ENCODE measurements around the gene CYFIP2. TPM values are rescaled to one million over a fixed set of nuclear protein-coding genes. Genes with fewer than 3 reads are reported as not detected.
"Not testable (repeated sequence)": the region's sequence is repeated elsewhere in the genome, so short reads cannot be mapped to it uniquely, and the experiment has no call there.

The CYFIP2 gene
- 371 and 392 TPM in 2 replicates for total RNA-seq

DNA sequence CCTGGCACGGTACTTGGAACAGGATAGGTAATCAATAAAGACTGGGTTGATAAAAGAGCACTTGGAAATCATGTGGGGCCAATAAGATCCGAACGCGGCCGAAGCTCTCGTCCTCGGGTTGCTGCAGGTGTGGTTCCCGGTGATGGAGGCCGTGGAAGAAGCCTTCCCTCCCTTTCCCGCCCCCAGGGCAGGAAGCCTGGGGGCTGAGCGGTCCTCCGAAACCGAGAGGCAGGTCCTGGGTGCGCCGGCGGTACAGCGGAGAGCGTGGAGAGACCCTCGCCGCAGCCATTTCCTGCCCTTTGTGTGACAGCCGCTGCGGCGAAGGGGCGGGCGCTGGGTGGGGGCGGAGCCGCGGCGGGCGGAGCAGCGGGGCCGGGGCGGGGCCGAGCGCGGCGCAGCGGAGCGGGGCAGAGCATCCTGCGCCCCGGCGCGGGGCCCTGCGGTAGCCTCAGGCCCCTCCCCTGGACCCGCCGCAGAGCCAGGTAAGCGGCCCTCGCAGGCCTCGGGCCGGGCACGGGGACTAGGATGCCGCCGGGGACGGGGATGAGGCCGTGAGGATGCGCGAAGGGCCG lies at the start of gene CYFIP2:
Gene CYFIP2, plus strand, starts transcription at position 410 of the 572 bp plus-strand sequence. CDS start 19,239 bp downstream, outside the sequence.
- intact Hi-C loops (cut with micrococcal nuclease): loop anchor here (1.0 to 5.0 kb wide), 6 partner anchors 8 to 238 kb away; partner anchors contain the start of gene MED7

DNA sequence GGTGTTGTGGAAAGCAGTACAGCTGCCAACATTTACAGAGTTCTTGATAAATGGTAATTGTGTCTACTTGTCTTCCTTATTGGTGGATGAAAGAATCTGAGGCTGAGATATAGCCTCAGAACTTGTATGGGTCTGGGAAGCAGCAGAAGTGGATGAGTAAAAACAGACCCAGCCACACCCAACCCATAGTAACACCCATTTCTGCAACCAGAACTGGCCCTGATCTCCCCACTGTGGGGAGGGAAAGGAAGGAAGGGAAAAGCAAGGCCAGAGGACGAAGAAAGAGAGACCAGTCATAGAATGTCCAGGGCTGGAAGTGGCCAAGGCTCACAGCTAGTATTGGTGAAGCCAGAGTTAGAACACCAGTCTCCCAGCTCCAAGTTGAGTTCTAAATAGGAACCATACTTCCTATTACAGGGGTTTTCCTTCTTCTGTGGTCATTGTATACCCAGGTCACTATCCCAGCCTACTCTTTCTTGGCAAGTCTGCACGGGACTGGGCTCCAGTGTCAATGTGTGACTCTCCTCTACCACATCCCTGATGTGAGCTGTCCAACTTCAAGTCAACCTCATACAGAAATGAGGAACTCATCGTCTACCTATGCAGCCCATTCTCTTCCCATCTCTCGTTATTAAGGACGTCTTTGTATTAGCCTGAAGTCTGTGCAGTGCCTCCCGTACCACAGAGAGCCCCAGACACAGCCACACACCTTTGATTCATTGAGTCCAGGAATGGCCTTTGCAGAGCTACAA lies 49.4 kb upstream of the CYFIP2 start:
- intact Hi-C loops (cut with micrococcal nuclease): loop anchor here (2.0 to 10.0 kb wide), 3 partner anchors 14 to 1602 kb away; no protein-coding TSS in a partner anchor

DNA sequence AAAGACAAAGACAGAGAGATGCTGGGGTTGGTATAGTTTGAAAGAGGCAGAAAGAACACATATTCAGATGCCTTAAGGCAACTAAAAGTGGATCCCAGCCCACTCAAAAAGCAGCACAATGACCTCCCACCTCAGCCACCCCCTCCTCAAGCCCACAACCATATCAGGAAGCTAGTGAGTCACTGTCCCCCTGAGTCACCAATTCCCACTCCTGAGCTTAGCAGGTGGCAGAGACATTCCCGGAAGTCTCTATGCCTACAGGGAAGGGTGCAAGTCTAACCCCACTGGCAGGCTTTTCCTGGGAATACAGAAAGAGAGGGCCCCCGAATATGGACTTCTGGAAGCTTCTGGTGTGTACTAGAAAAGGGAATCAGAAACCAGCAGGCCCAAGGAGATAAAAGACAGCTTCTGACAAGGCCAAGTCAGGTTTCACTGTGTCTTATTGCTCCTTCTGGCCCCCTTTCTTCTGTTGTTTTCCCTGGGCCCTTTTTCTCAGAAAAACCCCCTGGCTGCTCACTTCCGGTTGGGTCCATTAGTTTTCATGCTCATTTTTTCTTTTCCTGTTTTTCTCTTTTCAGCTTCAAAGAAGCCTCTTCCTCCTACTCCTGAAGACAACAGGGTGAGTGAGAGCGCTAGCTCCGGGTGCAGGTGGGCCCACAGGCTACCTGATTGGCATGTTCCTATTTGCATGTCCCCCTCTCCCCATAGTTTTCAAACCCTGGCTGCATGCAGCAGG lies 48.5 kb upstream of the CYFIP2 start:
- intact Hi-C loops (cut with micrococcal nuclease): loop anchor here (2.0 to 10.0 kb wide), 3 partner anchors 15 to 1603 kb away; no protein-coding TSS in a partner anchor

DNA sequence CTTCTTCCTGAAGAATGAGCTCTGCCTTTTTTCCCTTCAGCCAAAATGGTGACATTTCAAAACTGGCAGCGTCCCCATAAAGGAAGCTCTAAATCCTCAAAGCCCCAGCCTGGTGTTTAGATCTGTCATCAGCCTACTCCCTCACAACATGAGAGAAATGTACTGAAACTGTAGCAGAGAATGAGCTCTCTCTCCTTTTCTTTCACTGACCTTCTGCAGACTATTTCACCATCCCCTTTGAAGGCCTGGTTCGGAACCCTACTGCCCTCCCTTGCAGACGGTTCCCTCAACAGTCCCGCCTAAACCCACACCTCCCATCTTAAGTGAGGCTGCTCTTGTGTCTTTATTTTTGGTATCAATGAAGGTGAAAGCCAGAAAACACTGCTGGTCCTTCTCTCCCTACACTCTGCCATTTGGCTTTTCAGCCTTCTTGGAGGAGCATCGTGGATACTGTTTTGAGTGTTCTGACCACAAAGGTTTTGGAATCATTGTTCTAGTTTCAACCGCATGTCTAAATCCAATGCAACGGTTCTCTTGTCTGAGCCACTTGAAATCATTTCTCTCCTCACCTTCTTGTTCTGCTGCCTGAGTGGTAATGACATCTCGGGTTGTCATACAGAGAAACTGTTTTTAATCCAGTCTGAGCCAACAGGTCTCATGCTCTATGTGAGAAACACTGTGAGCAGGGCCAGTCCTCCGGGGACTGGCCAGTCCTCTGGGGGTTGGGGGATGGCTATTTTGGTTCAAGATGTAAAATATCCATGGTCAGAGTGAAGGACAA lies 46.2 kb upstream of the CYFIP2 start:
- intact Hi-C loops (cut with micrococcal nuclease): loop anchor here (5.0 to 10.0 kb wide), 2 partner anchors 297 to 1605 kb away; no protein-coding TSS in a partner anchor

DNA sequence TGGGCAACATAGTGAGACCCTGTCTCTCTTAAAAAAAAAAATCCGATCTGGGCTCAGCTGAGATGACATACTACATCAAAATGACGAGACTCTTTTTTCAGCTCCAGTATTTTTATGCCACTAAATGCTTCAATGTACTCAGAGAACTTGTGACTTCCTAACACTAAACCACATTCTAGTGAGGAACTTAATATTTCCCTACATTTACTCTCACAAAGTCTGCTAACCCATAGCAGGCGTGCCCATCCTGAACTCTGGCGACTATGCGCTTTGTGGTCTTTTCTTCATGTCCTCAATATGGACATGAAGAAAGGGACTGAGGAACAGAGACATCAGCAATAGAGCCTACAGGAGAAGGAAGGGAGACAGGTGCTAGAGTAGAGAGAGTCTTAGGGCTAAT lies 44.0 kb upstream of the CYFIP2 start:
- intact Hi-C loops (cut with micrococcal nuclease): loop anchor here (1.0 to 2.0 kb wide), 10 partner anchors 8 to 195 kb away; partner anchors contain the start of genes HAVCR2 and ITK

DNA sequence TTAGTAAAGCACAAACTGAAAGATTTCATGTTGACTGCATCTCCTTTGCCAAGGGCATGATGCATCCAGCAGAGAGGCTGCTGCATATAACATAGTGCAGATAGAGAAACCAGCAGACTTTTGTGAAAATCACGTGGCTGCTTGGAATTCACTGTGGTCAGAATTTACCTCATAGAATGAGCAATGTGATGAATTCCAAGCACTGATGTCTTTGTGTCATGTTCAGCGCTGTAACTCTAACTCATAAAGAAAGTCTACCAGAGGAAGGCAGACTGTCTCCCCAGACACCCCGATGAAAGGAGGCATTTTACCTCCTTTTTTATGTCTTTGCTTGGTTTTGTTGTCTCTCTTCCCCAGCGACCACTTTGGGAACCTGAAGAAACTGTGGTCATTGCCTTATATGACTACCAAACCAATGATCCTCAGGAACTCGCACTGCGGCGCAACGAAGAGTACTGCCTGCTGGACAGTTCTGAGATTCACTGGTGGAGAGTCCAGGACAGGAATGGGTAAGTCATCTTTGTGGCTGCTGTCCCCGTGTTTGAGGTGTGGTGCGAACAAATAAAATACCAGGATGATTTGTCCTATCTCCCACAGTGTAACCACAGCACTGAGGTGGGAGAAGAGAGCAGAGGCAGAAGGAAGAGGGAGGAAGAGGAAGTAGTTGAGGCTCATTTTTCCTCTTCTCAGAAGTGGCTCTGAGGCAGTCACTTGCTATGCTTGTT lies 43.3 kb upstream of the CYFIP2 start:
- intact Hi-C loops (cut with micrococcal nuclease): loop anchor here (1.0 to 2.0 kb wide), 10 partner anchors 8 to 196 kb away; partner anchors contain the start of genes HAVCR2 and ITK

DNA sequence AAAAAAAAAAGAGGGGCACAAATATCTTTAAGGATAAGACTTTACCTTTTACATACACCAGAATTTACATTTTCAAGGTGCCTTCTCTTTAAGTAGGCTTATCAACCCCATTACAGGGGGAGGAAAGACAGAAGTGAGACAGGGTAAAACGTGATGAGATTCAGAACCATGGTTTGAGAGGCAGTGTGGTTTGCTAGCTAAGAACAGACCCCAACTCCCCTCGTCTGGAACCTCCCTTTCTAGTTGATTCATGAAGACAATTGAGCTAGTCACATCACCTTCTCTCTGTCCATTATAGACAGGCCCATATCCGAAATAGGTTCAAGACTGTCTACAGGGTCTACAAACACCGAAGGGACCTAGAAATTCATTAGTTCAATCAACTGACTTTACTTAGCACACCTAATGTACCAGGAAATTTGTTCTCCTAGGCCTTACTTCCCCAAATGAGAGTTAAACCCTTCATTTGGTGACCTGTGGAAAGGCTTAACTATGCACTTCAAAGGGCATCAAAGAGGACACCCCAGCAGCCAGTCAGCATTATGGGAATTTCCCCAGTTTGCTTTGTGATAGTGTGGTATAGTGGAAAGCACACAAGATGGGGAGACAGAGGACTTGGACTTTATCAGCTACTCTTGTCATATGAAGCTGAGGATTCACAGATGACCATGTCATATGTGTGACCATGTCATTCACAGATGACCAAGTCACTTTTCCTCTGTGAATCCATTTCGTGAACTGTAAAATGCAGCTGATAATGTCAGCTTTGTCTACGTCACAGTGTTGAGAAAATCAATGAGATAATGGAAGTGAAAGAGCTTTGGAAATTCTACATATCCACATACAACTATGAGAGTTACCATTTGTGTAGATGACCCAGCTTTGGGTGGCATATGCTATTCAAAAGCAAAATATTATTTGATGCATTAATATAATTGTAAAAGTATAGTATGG lies 40.2 kb upstream of the CYFIP2 start:
- intact Hi-C loops (cut with micrococcal nuclease): no loop called here

DNA sequence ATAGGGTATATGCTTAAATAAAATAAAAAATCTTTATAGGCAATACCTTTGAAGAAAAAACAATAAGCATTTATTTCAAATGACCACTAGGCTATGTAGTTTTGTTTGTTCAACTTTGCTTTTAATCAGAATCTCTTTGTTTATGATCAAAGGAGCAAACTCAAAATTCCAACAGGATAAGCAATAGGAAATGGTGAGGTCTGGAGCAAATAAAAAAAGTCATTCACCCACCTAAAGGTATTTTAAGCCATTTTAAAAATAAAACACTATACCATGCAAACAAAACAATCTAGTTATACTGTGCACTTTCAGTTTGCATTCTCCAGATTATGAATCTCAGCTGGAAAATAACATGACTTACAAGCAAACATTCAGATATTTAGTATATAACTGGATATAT lies 35.3 kb upstream of the CYFIP2 start:
- intact Hi-C loops (cut with micrococcal nuclease): loop anchor here (1.0 kb wide), 1 partner anchor 16 kb away; no protein-coding TSS in a partner anchor

DNA sequence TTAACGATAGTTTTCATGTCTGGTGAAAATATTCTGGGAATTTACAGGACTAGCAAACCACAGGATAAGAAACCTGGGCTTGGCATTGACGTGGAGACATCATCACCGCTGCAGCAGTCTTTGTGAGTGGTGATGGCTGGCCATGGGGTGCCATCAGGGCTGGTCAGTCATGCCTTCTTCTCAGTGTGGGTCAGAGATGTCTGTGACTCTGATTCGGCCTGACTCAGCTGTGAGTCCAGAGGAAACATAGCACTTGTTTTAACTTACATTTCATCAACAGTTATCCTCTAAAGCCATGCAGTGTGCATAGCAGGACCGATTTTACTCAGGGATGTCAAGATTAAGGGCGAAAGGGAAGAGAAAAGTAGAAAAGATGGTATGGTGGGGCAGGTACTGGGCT lies 33.2 kb upstream of the CYFIP2 start:
- intact Hi-C loops (cut with micrococcal nuclease): no loop called here

DNA sequence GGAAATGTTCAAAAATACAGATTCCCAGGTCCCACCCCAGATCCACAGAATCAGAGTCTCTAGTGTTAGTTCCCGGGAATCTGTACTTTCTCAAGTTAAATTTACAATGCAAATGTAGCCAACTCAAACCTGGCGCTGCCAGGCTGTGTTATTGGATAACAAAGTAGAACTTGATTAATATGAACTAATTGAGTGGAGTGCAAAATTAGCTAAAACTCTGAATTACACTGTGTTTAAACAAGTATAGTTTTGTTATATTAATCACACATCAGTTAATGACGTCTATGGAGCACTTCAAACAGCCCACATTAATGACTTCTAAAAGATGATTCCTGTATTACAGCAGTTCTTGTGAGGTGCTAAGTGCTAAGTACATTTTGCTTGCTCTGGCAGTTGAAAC lies 32.4 kb upstream of the CYFIP2 start:
- intact Hi-C loops (cut with micrococcal nuclease): no loop called here

DNA sequence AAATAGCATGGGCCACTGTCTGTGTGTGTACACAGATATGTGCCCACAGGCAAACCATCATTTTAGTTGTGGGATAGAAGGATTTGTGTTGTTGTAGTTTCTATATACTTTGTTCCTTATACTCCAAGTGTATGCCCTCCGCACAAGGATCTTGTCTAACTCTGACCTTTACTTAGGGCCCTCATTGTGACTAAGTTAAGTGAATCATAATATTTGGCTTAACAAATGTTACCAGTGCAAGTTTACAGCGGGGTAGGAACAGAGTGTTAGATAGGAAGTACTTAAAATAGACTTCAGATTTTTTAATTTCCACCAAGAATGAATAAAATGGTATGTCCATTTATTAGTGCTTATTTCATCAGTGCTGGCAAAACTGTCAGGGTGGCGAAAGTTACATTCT lies 29.5 kb upstream of the CYFIP2 start:
- intact Hi-C loops (cut with micrococcal nuclease): no loop called here

DNA sequence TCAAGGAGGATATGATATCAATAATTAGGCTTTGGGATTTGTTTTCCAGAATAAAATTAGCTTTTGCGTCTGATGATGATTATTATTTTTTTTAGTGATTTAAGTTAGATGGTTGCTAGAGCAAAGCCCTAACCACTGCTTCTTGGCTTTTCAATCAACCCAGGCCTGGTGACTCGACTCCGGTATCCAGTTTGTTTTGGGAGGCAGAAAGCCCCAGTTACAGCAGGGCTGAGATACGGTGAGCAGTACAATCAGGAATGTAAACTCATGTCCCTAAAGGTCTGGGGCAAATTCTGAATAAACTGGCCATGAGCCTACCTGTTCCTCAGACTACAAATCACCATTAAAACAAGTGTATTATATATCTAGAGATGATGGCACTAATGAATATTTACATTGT lies 24.4 kb upstream of the CYFIP2 start:
- intact Hi-C loops (cut with micrococcal nuclease): no loop called here

DNA sequence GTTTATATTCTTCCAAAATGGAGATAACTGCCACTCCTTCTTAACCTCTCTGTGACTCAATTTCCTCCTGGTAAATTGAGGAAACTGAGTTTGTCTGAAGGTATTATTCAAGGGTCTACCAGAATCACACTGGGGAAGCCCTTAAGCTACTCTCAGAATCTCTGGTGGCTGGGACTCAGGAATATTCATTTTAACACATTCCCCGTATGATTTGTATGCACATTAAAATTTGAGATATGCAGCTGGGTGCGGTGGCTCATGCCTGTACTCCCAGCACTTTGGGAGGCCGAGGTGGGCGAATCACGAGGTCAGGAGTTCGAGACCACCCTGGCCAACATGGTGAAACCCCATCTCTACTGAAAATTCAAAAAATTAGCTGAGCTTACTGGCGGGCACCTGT lies 21.2 kb upstream of the CYFIP2 start:
- intact Hi-C loops (cut with micrococcal nuclease): not testable (repeated sequence)

DNA sequence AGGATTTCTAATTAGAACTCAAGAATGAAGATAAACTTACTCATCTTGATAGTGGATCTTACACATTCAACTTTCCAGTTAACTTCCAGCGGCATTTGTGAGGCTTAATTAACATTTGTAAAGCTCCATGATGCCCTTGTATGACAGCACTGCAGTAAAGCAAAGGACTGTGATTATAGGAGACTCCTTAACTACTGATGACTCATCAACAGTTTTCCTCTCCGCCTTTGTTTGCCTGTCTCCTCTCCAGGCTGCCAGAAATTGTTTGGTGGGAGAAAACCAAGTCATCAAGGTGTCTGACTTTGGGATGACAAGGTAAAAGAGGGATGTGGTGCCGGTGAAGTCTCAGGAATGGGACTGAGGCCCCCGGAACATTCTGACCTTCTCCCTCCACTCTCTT lies 20.4 kb upstream of the CYFIP2 start:
- intact Hi-C loops (cut with micrococcal nuclease): no loop called here

DNA sequence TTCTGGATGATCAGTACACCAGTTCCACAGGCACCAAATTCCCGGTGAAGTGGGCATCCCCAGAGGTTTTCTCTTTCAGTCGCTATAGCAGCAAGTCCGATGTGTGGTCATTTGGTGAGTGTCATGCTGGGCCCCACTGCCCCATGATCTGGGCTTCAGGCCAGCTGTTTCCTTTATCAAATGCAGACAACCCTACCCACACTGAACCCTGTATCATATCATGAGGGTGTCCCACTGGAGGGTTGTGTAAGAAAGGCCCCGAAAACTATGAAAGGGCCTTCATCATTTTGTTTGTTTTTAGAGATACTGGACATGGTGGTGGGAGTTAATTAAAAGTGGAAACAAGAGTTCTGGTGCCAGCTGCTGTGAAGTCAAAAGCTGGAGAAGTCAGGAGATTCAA lies 20.0 kb upstream of the CYFIP2 start:
- intact Hi-C loops (cut with micrococcal nuclease): loop anchor here (1.0 kb wide), 1 partner anchor 15 kb away; no protein-coding TSS in a partner anchor

DNA sequence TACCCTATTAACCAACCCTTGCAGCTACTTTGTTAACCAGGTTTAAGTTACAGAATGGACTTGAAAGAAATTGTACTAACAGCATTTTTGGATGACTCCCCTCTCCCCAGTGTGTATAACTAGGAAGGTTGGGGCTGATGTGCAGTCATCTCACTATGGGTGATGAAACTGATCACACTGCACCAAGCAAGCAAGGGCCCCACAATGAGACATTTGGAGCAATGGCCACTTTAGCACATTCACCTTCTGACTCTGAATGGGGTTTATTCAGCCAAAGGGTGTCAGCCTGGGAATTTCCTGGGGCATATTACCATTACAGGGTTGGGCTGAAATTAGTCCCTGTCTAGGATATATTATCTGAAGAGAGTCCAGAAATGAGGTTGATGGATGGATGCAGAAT lies 18.7 kb upstream of the CYFIP2 start:
- intact Hi-C loops (cut with micrococcal nuclease): loop anchor here (1.0 kb wide), 1 partner anchor 8 kb away; no protein-coding TSS in a partner anchor

DNA sequence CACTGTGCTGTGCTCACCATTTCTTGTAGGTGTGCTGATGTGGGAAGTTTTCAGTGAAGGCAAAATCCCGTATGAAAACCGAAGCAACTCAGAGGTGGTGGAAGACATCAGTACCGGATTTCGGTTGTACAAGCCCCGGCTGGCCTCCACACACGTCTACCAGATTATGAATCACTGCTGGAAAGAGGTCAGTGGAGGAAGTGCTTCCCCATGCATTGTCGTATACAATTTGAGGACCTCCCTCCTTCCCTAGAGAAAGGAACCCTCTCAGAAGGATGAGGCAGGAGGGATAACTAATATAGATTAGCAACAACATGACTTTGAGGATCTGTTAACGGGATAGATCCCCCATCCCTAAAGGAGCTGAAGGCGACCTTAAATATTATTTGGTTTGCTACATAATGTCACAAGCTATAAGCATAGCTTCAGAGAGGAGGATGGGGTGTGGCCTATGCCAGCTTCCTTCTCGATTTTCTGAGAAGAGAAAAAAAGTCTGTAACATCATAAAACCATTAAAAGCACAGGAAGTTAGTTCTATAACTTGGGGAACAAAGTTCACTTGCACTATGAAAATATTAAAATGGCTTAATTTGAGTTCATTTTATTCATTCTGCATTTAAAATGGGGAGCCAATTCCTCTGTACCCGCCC lies 17.0 kb upstream of the CYFIP2 start:
- intact Hi-C loops (cut with micrococcal nuclease): no loop called here

DNA sequence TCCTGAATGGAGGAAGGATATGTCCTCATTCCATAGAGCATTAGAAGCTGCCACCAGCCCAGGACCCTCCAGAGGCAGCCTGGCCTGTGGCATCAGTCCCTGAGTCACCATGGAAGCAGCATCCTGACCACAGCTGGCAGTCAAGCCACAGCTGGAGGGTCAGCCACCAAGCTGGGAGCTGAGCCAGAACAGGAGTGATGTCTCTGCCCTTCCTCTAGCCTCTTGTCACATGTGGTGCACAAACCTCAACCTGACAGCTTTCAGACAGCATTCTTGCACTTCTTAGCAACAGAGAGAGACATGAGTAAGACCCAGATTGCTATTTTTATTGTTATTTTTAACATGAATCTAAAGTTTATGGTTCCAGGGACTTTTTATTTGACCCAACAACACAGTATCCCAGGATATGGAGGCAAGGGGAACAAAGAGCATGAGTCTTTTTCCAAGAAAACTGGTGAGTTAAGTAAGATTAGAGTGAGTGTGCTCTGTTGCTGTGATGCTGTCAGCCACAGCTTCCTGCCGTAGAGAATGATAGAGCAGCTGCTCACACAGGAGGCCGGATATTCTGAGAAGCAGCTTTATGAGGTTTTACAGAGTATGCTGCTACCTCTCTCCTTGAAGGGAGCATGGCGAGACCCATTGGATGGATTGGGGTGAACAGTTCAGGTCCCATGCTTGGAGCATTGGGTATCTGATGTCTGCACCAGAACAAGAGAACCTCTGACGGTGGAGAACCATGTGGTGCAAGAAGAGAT lies 13.0 kb upstream of the CYFIP2 start:
- intact Hi-C loops (cut with micrococcal nuclease): loop anchor here (1.0 to 2.0 kb wide), 10 partner anchors 8 to 288 kb away; partner anchors contain the start of gene ITK

Data from T-helper 1 cell treated with Interleukin-12 subunit alpha and Interleukin-12 subunit beta and Interleukin-4 antibody, amounts not matched to agents 30 ng/mL and 1 ng/mL, for 36 hours (primary cell).